GM12874 (cell line): ENCODE data around the gene CEACAM21.

Experiments used
- CTCF ChIP-seq: IDR thresholded peaks from 2 replicates; pipeline ENCODE4 v1.5.1; 2011; ENCODE audit warnings: low read depth, mild to moderate bottlenecking, control low read depth, low read length, moderate library complexity; ENCODE audit not compliant: insufficient read depth

CEACAM21 gene

GRCh38 chr19:41597600-41598041 lies 21.7 kb downstream of the CEACAM21 start:
- peak; percentile 90 for TF ChIP-seq CTCF

GRCh38 chr19:41599175-41599966 lies 23.4 kb downstream of the CEACAM21 start:
- TF ChIP-seq CTCF, result no peak

- TF ChIP-seq CTCF, result no peak
Measured at GRCh38 chr19:41601771-41602170, 25.8 kb downstream of the CEACAM21 start.

- no peak for TF ChIP-seq CTCF
Measured at GRCh38 chr19:41604831-41605230, 28.9 kb downstream of the CEACAM21 start.

GRCh38 chr19:41606215-41606837 lies 30.4 kb downstream of the CEACAM21 start:
- TF ChIP-seq CTCF, result no peak

GRCh38 chr19:41607668-41608067 lies 31.7 kb downstream of the CEACAM21 start:
- no peak for TF ChIP-seq CTCF

- TF ChIP-seq CTCF, result no peak
Measured at GRCh38 chr19:41610789-41611188, 34.8 kb downstream of the CEACAM21 start.
